ENCODE measurements around the gene KANSL1.
"Not testable (repeated sequence)": the region's sequence is repeated elsewhere in the genome, so short reads cannot be mapped to it uniquely, and the experiment has no call there.

The KANSL1 gene

DNA sequence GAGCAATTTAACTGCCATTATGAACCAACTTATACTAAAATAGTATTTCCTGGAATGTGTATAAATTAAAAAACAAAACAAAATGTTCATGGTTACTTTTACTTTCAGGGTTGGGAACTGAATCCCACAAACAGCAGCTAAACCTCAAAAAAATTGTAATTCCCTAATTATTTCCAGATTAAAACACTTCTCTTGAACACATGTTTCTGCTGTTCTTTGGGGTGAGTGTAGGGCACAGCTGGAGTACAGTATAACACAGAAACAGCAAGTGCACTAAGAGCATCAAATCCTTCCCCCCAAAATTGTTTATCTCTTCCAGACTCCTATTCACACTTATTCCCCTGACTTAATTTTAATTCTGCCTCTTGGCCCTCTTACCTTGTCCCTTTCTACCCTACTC lies 56.4 kb downstream of the KANSL1 start:
- DNase-seq = no peak

DNA sequence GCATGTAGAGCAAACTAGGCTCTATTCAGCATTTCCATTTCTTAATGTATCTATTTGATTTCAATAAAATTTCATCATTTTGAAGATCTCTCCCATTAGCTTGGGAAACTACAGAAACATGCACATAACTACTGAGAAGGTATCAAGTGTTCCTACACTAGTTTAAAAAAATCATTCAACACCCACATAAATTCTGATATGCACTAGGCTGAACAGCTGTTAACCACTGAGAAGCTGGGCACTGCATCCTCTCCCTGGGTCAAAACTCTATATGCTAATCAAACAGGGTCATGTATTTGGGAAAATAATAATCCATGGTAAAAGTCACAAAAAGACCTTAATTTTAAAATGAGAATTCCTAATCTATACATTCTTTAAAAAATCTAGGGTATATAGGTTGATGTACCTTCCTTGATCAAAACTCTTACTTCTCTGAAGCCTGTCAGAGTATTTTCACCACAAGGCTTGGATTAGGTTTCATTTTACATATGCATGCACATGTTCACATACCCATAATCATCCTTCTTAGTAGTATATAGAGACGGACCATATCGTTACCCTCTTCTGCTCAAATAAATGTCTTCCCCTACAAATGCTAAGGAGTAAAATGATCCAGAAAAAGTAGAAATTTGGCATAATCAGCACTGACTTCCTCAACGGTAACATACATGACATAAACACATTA lies 57.2 kb downstream of the KANSL1 start:
- no peak for DNase-seq

DNA sequence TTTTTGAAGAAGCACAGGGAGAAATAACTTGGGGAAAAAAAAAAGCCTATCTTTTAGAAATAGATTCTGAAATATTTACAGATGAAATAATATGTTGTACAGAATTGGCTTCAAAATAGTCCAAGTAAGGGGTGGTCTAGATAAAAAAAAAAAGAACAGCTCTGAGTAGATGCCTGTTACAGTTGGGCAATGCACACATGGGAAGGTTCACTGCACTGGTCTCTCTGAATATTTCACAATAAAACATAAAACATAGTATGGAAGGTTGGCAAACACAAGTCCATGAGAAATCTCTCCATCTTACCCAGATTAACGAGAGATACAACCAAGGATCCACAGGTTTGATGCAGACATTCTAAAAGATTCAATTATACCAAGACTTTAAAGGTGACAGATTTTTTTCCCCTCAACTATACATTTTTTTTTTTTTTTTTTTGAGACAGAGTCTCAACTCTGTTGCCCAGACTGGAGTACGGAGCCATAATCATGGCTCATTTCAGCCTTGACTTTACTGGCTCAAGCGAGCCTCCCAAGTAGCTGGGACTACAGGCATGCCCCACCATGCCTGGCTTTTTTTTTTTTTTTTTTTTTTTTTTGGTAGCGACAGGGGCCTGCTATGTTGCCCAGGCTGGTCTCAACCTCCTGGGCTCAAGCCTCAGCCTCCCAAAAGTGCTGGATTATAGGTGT lies 58.0 kb downstream of the KANSL1 start:
- DNase-seq = peak; percentile 60

DNA sequence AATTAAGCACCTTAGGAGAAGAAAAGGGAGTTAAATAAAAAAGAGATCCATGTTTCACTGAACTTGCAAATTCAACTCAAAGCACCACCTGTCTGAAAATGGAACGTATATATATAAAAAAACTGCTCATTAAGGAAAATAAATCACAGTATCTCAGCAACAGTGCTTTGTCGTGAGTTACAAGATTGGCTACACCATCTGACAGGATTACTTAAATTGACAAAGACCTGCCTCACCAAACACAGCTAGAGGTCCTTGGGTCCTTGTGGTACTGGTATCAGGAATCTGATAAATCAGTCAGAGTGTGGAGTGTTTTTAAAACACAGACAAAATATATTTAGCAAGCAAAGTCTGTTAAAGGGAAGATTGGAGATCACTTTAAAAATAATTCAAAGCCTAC lies 63.9 kb downstream of the KANSL1 start:
- no peak for DNase-seq

DNA sequence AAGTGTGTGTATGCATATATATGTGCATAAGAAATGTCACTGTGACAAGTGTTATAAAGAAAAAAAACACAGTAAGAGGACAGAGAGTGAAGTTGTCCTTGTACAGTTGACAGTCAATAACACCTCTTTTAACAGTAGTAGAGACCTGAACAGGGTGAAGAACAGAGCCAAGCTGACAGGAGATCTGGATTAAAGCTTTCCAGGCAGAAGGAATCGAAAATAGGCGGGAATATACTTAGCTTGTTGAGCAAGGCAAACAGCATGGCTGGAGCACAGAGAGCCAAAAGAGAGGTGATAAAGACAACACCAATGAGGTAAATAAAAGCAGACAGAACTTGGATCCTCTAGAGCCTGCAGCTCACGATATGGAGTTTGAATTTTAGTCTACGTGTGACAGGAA lies 64.8 kb downstream of the KANSL1 start:
- no peak for DNase-seq

DNA sequence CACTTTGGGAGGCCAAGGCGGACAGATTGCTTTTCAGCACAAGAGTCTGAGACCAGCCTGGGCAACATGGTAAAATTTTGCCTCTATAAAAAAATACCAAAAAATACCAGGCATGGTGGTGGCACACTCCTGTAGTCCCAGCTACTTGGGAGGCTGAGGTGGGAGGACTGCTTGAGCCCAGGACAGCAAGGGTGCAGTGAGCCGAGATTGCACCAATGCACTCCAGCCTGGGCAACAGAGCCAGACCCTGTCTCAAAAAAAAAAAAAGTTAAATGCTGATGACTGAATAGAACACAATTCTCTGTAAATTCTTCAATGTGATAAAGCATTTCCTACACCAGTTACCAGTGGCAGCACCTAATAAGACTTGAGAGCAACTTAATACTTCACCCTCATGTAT lies 65.7 kb downstream of the KANSL1 start:
- no peak for DNase-seq

DNA sequence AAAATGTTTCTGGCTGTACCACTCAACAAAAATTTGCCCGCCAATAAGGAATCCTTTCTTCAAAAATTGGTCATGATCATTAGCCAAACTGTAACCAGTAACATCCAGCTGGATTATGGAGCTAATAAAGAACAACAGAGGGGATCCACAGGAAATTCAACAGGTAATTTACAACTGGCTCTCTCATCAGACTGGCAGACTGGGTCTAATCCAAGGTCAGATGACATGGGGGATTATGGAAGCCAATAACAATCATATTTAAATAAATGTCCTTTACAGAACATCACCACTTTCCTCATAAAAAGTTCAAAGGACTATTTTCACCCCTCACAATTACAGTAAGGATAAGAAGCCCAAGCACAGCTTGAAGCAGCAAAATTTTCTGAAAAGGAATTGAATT lies 66.4 kb downstream of the KANSL1 start:
- DNase-seq = no peak

DNA sequence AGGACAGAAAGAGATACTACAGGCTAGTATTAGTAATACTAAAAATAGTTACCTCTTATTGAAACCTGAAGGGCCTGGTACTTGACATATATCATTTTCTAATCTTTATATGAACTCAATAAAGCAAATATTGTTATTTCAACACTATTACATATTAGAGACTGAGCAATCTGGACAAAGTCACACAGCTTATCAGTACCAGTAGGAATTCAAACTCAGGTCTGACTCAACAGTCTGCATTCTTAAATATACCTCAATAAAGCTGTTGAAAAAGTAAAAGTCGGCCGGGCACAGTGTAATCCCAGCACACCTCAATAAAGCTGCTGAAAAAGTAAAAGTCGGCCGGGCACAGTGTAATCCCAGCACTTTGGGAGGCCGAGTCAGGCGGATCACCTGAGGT lies 67.4 kb downstream of the KANSL1 start:
- no peak for DNase-seq

DNA sequence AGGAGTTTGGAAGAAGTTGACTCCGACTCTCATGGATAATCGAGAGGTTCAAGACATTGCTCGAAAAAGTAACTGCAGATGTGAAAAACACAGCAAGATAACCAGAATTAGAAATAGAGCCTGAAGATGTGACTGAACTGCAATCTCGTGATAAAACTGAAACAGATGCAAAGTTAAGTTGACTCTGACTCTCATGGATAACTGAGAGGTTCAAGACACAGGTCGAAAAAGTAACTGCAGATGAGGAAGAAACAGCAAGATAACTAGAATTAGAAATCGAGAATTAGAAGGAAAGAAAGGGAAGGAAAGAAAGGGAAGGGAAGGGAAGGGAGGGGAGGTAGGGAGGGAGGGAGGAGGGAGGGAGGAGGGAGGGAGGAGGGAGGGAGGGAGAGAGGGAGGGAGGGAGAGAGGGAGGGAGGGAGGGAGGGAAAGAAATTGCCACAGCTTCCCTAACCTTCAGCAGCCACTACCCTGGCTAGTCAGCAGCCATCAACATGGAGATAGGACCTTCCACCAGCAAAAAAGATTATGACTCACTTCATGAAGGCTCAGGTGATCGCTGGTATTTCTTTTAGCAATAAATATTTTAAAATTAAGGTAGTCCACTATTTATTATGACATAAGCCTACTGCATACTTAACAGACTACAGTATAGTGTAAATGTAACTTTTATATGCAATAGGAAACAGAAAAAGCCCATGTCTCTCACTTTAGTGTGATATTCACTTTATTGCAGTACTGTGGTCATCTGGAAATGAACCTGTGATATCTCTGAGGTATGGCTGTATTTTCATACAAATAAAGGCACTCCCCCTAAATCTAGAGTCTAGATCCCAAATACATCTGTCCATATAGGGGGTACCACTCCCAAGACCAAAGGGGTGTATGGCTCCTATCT lies 68.3 kb downstream of the KANSL1 start:
- no peak for DNase-seq

DNA sequence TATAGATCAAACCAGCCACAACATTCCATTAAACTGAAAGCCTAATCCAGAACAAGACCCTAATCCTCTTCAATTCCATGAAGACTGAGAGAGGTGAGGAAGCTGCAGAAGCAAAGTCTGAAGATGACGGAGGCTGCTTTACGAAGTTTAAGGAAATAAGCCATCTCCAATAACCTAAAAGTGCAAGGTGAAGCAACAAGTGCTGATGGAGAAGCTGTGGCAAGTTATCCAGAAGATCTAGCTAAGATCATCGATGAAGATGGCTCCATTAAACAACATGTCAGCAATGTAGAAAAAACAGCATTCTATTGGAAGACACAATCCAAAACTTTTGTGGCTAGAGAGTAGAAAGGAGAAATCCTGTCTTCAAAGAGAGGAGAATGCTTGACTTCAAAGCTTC lies 69.6 kb downstream of the KANSL1 start:
- no peak for DNase-seq

DNA sequence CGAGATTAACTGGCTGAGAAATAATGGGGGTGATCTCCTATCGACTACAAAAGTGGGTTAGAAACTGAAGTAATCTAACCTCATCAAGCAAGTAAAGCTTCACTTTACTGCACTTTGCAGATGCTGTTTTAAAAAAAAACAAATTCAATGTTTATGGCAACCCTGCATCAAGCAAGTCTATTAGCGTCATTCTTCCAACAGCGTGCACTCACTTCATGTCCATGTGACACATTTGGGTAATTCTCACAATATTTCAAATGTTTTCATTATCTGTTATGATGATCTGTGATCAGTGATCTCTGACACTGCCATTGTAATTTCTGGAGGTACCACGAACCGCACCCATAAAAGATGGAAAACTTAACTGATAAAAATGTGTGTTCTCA lies 70.8 kb downstream of the KANSL1 start:
- no peak for DNase-seq

DNA sequence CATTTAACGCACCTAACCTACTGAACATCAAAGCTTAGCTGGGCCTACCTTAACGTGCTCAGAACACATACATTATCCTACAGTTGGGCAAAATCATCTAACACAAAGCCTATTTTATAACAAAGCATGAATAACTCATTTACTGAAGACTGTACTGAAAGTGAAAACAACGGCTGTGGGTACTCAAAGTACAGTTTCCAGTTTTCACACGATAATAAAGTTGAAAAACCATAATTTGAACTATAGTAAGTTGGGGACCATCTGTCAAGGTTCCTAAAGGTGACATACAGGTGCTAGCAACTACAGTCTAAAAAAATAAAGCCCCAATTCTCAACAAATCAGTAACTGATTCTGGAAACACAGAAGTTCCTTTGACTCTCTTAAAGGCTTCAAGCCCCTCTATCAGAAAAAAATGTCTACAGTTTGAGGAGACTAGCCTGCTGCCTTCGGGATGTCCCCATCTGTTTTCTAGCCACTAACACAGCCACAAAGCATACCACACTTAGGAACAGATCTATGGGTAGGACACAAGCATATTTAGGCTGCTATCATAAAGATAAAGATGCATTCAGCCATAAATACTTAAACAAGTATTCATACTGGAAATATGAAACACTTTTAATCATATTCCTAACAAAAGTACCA lies 71.3 kb downstream of the KANSL1 start:
- DNase-seq = no peak

DNA sequence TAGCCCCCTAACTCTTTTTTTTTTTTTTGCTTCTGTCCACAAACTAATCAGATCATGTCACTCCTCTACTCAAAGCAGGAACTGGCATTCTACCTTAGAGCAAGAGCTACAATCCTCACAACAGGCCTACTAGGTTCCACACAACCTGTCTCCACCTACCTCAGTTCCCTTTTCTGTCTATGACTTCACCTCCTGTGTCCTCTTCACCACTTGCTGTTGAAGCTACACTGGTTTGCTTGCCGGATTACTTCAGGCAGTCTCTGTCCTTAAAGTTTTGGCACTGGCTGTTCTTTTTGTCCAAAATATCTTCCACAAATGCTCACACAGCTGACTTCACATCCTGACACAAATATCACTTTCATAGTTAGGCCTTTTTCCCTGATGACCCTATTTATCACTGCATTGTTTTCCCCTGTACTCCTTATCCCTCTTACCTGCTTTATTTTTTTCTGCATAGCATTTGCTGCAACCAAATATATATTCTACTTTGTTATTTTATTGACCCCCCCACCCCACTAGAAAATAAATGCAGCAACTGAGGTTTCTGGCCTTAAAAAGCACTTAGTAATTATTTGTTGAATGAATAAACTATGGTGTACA lies 72.0 kb downstream of the KANSL1 start:
- no peak for DNase-seq

DNA sequence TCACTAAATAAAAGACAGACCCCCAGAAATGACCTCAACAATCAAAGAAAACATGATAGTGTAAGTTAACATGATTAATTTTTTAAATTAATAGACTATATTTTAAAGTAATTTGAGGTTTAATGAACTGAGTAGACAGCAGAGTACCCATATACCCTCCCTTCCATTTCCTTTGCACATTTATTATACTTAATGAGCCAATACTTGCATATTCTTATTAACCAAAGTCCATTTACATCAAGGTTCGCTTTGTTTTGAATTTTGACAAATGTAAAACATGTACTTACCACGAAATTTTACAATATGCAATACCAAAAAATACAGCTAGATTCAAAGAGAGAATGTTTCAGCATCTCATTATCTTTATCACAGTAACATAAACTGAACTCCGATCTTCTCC lies 72.7 kb downstream of the KANSL1 start:
- DNase-seq = no peak

DNA sequence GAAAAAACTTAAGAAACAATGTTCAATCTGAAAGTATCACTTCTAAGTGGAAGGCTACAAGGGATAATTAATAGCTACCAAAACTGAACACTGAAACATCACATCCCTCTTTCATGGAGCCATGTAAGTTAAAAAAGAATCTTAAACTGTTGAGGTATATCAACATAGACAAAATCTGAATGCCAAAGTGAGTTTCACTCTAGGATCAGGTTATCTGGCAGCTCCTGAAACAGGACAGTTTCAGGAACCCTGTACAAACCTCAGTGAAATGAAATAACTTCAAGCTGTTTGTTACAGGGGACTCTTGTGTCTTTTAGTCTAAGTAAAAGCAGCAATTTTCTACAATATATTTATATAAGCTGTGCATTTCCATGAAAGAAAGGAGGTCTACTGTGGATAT lies 73.2 kb downstream of the KANSL1 start:
- no peak for DNase-seq

DNA sequence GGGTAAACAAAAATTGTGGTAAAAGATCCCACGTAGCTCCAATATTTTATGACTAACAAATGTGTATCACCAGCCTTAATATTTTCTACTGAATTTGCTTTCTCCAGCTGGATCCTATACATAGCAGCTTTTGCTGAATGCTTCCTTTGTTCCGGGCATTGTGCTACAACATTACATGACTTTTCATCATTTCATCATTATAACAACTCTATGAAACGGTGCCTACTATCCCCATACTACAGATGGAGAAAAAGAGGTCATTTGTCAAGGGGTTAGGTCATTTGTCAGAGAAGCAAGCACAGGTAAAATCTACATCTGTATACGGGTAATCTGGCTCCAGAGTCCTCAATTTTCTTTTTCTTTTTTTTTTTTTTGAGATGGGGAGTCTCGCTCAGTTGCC lies 74.3 kb downstream of the KANSL1 start:
- no peak for DNase-seq

DNA sequence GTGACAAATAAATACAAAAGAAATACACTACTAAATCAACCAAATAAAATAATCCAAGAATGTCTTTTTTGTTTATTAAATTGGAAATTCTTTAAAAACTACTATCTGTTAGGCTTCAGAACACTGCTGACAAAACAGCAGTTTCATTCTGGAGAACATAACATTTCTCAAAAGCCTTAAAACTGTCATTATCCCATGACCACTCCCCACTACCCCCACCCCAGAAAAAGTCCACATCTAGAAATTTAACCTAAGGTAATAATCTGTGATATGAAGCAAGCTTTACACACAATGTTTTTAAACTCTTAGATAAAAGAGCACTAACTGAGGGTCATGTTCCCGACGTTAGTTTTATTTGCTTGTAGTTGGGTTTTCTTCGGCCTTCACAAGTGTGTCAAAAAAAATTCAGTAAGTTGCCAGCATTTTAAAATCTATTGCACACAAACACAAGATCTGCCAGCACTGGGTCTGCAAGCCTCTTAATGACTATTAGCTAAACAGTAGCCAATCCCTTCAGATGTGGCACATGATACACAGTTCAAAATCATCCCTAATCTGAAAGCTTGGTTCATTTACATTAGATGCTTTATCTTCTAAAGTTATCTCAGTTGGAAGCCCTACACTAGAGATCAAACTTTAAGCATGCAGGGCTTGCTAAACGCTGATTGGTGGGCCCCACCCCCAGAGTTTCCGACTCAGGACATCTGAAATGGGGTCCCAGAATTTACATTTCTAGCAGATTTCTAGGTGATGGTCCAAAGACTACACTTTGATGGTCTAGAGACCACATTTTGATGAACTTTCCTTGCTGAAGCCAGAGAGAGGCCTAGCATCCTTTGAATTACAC lies 75.2 kb downstream of the KANSL1 start:
- DNase-seq = no peak

DNA sequence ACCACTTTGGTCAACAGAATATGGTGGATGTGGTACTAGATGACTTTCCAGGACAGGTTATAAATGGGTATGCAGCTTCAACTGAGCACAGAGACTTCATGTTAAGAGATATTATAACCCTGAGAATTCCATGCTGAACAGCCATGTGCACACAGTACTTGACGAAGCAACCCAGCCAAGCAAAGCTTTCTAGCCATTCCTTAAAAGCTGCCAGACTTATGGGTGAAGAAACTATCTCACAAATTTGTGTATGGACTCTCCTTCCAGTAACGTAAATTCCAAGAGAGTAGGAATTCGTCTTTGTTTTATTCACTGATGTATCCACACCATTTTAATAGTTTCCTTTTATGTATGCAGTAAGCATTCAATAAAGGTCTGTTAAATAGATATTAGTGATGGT lies 76.1 kb downstream of the KANSL1 start:
- no peak for DNase-seq

DNA sequence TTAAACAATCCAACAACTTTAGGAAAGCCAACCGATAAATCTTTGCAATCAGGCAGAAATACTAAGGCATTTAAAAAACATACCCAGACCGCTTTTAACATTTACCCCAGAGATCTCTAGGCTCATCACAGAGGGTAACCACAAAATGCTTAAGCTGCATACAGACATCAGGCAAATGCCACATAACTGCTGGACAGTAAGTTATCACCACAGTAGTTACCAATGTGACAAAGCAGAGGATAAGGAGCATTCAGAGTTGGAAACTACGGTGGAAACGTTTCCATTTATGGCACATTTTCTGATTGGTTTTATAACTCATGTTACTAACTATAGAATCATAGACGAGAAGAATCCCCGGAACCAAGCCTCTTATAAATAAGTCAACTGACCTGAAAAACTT lies 77.5 kb downstream of the KANSL1 start:
- peak; percentile 10 for DNase-seq

DNA sequence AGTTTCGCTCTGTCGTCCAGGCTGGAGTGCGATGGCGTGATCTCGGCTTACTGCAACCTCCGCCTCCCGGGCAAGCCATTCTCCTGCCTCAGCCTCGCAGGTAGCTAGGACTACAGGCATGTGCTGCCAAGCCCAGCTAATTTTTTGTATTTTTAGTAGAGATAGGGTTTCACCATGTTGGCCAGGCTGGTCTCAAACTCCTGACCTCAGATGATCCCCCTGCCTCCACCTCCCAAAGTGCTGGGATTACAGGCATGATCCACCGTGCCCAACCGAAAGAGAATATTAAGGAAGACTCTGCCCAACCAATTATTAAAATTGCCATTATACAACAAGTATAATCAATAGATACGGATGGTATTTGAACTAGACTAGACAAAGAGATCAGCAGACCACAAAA lies 82.0 kb downstream of the KANSL1 start:
- not testable (repeated sequence) for DNase-seq

DNA sequence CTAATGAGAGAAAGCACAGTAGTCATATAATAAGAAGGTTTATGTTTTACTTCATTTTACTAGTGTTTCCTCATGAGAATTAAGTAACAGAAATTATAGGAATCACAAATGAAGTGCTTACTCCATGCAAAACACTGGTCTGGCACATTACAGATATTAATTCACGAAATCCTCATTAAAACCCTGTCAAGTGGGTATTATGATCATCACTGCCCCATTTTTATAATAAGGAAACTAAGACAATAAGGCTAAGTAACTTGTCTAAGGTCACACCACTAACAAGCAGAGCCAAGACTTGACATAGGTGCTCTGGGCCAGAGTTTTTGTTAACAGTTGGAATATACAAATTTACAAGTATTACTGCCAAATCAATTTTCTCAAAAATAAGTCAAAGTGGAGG lies 83.0 kb downstream of the KANSL1 start:
- no peak for DNase-seq

DNA sequence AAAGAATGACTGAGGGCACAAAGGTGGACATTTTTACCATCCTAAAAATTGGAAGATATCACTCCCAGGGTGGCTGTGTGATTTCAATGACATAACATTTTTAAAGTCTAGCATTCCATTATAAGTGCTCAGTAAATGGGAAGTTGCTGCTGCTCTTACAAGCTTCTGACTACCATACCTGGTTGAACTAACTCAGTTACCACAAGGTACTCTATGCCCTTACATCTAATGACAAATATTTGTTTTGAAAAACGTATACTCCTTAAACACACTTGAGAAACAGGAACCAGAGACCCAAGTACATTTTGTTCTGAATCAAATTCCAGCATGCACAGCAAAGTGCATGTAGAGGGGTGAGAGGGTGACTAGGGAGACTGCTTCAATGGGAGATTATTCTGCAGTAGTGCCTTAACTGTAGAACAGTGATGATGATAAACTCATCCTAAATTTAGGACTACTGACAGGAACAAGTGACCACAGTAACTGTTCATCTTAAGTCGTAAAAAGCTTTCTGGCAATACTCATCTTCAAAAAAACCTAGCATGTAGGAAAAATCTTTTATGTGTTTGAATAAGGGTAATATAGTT lies 83.5 kb downstream of the KANSL1 start:
- DNase-seq = no peak
